ENCODE measurements around the gene NKX2-8. TPM values are rescaled to one million over a fixed set of nuclear protein-coding genes. Genes with fewer than 3 reads are reported as not detected.
"Not testable (repeated sequence)": the region's sequence is repeated elsewhere in the genome, so short reads cannot be mapped to it uniquely, and the experiment has no call there.

Gene NKX2-8
- total RNA-seq, 1 donor from 2014 or later, result not detected

DNA sequence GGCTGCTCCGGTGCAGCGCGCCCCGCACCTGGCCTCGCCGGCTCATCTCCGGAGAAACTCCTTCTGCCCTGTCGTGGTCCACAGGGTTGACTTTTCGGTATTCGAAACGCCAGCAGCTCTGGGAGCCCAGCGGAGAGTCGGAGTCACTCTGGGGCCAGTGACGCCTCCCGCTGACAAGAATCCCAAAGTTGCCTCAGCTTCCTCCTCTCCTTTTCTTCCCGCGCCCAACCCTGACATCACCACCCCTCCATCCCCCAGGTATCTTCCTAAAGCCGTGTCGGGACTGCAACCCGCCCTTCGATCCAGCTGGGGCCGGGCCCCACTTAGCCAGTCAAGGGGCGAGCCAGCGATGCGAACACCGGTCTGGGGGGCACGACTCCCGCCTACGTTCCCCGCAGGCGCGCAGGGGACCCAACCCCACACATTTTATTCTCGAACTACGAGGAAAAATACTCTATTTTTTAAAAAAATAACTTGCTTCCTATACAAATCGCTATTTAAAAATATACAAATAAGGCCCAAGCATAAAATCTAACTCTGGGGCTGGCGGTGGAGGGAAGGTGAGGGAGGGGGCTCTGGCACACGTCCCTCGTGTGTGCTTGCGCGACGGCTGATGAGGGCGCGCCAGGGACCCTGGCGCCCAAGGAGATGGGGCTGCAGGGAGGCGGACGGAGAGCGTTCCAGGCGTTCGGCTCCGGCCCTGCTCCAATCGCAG is 2.1 kb downstream of the NKX2-8 start:
- no peak for DNase-seq

DNA sequence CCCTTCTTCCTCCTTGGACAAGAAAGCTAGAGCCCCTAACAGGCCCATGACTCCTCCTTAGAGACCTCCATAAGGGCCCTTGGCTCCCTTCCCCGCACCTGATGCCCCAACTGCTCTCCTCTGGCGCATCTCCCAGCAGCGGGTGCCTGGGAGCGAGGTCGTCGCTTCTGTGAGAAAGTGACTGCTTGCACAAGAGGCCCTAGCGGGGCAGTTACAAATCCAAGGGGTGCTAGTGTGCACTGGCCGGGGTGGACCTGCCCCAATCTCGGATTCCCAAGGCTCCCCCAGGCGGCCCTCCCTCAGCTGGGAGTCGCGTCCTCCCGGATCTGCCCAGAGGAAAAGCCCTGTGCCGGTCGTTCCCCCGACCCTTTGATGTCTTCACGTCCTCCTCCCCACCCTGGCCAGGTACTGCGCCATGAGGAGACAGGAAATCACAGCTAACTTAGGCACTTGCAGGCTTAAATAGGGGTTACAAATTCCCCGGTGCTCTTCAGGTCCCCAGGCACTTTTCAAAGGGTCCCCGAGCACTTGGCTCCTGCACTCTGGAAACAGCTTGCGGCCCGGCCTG is 2.8 kb downstream of the NKX2-8 start:
- no peak for DNase-seq

DNA sequence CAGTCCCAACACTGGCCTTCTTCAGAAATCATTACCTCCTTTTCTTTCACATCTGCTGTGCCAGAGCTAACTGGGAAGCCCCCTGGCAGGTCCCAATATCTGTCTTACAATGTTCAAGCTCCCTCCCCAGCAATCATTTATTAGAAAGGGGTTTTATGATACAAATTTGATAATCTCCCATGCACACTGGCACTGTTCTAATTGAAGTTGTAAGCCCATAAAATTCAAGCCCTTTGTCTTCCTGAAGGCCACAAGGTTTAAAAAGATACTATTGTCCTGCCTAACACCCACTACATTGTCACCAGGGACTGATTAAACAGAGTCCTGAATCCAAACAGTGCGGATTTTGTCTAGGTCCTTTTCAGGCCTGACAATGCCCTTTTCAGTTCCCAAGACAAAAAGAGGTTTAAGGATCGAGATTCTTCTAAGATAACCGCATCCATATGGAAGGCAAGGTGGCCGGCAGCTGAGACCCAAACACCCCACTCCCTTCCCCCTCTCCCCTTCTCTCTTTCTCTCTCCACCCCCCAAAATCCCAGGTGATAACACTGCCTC is 3.3 kb downstream of the NKX2-8 start:
- no peak for DNase-seq

DNA sequence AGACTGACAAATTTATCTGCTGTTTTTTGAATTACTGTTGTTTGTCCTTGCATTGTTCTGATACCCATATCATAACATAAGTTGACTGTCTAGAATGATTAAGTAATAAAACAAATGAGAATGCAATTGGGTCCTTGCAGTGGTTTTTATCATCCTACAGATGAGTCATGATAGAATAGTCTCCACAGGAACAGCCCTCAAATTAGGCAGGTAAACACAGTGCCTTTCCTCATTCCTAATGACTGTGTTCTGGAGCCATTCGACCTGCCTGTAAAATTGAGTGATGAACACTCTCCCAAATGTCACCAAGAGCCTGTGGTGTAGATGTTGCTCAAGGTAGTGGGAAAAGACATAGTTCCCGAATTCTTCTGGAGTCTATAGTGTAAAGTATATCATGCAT is 12.3 kb downstream of the NKX2-8 start:
- DNase-seq, result no peak

DNA sequence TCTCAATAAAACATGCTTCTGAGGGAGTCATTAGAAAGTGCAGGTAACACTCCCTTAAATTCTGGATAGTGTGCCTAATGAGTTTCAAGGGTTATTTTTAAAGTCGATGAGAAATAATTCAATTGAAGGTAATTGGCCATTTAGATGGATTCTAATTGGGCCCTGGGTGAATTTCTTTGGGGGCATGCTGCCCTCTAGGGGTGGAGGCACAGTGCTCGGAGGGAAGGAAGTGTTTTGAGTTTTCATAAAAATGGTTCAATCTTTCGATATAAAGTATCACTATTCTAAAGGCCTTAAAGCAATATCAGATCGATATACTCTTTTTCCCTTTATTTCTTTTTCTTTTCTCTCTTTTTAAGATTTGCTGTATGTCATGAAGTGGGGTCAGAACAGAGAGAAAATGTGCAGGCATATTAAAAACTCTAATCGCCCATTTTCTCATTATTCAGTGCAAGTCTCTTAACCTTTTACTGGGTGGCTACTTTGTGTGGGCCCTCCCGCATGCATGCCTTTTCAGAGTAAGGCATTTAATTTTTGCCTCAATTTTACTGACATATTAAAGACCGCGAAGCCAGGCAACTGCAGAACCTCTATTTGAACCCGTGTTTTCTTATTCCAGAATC is 25.5 kb downstream of the NKX2-8 start:
- peak; percentile 23 for DNase-seq

DNA sequence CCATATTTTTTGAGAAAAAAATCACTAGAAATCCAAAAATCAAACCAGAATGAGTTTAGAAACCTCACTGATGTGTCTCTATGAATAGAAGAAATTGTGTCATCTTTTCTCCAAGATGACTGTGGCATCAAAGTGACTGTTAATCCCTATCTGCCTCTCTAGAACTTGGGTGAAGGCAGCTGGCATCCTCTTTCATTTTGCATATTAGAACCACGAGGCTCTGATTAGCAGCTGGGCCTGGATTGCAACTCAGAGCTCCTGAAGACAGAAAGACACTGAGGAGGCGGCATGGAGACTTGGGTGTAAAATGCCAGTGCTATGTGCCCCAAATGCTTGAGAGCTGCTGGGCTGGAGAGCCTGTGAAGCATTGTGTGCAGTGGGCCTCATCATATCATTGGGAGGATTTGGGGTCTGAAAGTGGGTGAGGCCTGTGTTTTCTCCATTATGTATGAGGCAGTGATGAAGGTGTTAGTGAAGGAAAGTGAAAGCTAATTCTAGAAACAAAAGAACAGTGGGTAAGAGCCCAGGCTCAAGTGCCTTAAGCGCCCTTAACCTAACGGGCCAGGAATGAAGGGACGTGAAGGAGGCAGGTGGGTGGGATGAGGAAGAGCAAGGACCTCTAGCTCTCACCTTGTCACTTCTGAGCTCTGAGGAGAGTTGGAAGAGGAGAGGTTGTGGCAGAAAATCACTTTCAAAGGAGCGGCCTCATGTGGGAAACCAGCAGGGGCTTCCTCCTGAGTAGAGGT is 26.2 kb downstream of the NKX2-8 start:
- no peak for DNase-seq

DNA sequence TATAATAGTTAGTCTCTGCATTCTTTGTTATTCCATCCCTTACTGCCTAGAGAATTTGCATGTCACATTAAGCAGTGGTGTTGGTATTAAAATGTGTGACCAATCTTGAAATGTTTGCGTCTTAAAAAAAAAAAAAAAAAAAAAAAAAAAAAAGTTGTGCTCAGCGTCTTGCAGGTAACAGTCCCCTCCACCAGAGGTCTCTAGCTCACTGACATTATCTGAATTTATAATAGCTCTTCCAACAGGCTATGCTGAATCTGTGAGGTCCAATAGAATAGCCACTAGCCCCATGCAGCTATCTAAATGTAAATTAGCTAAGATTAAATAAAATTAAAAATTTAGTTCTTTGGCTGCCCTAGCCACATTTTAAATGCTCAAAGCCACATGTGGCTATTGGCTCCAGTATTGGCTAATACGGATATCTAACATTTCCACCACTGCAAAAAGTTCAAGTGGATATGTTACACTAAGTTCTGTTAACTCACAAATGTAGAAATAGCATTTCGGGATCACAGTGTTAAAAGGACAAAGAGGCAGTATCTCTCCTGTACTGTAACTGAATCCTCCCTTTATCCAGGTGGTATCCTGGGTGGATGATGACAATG is 28.7 kb downstream of the NKX2-8 start:
- DNase-seq, result peak; percentile 69

DNA sequence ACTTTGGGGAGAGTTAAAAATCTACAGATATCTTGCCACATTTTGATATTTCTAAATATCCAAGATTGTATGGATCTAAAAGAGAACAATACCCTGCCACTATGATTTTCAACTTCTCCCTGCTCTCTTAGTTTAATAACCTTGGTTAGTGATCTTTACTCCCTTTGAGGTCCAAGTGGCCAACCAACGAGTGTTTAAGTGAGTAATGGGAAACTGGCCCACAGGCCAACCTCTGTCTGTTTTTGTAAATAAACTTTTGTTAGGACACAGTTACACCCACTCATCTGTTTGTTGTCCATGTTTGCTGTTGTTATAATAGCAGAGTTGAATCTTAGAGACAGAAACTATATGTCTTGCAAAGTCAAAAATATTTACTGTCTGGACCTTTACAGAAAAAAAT is 31.5 kb downstream of the NKX2-8 start:
- DNase-seq, result no peak

DNA sequence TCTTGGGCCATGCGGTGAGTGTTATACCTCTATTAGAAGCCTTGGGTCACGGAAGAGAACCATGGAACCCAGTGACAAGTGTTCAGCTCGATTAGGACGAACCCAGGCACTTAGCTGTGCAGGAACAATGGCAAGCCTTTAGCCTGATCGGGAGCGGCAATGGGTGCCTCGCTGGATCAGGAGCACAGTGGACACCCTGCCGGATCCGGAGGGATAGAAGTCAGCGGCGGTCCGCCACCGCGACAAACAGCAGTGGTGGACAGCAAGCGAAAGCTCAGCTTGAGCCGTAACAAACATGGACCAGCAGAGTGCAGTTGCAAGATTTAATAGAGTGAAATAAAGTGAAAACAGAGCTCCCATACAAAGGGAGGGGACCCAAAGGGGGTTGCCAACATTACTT is 38.1 kb downstream of the NKX2-8 start:
- DNase-seq, result not testable (repeated sequence)

DNA sequence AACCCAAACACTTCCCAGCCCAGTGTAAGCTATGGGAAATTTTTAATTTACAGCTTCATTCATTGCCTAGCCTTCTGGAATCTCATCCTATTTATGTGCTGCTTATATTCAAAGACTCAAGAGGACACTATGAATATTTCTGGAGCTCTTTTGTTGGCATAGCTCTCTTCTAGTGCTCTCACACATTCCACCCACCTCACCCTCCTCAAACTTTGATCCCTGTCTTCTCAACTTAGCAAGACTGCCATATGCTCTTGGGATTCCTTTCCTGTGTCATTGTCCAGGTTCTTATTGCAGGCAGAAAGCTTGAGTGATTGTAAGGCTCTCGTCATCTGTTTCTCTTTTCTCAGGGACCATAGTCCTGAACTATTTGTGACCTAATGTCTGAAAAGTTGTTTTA is 44.4 kb downstream of the NKX2-8 start:
- no peak for DNase-seq

Other genes starting within 250 kb of the NKX2-8 start
- gene NKX2-1, start 62.4 kb downstream of the NKX2-8 start, total RNA-seq, result not detected
- gene PAX9, start 79.2 kb upstream of the NKX2-8 start, total RNA-seq, result 31.5 TPM

All from tongue (tissue), 2 donors.